DOHH2 (cell line): ENCODE results near the gene COMMD9.

ENCODE experiments used
- H3F3A ChIP-seq: fragments of 200-600 bp; sonication (generic), shearing (Covaris generic); 2 replicates; pipeline ENCODE4 v1.6.0; 2016; ENCODE audit warnings: antibody characterized with exemption, mild to moderate bottlenecking; ENCODE audit not compliant: control insufficient read depth, insufficient read depth
- H3K27ac ChIP-seq: fragments of 200-600 bp; sonication (generic); 2 replicates; pipeline ENCODE4 v1.5.1; 2014; ENCODE audit warnings: low read depth, mild to moderate bottlenecking, low read length, moderate library complexity
- H3K27me3 ChIP-seq: fragments of 200-600 bp; sonication (generic); 2 replicates; pipeline ENCODE4 v1.6.1; 2014; ENCODE audit warnings: mild to moderate bottlenecking, low read length, mixed read lengths; ENCODE audit not compliant: control insufficient read depth
- H3K36me3 ChIP-seq: fragments of 200-600 bp; sonication (generic); 2 replicates; pipeline ENCODE4 v1.6.1; 2014; ENCODE audit warnings: mild to moderate bottlenecking, low read length, moderate library complexity, mixed read lengths; ENCODE audit not compliant: control insufficient read depth
- H3K4me1 ChIP-seq: fragments of 200-600 bp; sonication (generic); 2 replicates; pipeline ENCODE4 v1.6.1; 2014; ENCODE audit warnings: mild to moderate bottlenecking, low read length, mixed read lengths; ENCODE audit not compliant: control insufficient read depth
- H3K4me2 ChIP-seq: fragments of 200-600 bp; sonication (generic); 2 replicates; pipeline ENCODE4 v1.6.0; 2014; ENCODE audit warnings: mild to moderate bottlenecking, low read length, moderate library complexity
- H3K4me3 ChIP-seq: fragments of 200-600 bp; sonication (generic); 2 replicates; pipeline ENCODE4 v1.5.1; 2014; ENCODE audit warnings: mild to moderate bottlenecking, low read length, mixed read lengths
- H3K79me2 ChIP-seq: fragments of 200-600 bp; sonication (generic); 2 replicates; pipeline ENCODE4 v1.6.1; 2014; ENCODE audit warnings: mild to moderate bottlenecking, low read length, mixed read lengths; ENCODE audit not compliant: control insufficient read depth
- H3K9me2 ChIP-seq: fragments of 200-600 bp; sonication (generic); replicated peaks from 2 replicates; pipeline ENCODE4 v1.6.1; 2014; ENCODE audit warnings: mild to moderate bottlenecking, low read length, mixed read lengths; ENCODE audit not compliant: control insufficient read depth
- H3K9me3 ChIP-seq: fragments of 200-600 bp; sonication (generic); 2 replicates; pipeline ENCODE4 v1.6.1; 2014; ENCODE audit warnings: antibody characterized with exemption, low read length, mixed read lengths; ENCODE audit not compliant: control insufficient read depth, insufficient read depth
- H4K20me1 ChIP-seq: fragments of 200-600 bp; sonication (generic); 2 replicates; pipeline ENCODE4 v1.6.0; 2014; ENCODE audit warnings: low read depth, mild to moderate bottlenecking, antibody characterized with exemption, low read length, moderate library complexity; ENCODE audit not compliant: control insufficient read depth, insufficient read depth
- EZH2phosphoT487 ChIP-seq: fragments of 200-600 bp; sonication (generic); IDR thresholded peaks from 2 replicates; pipeline ENCODE4 v1.6.1; 2017; ENCODE audit warnings: borderline replicate concordance, mild to moderate bottlenecking, antibody characterized with exemption, low read length, moderate library complexity, mixed read lengths
- TF ChIP-seq, protein P1 (sequence below): fragments of 200-600 bp; sonication (generic); IDR thresholded peaks from one replicate; pipeline ENCODE4 v1.5.1; 2014; ENCODE audit warnings: antibody characterized with exemption, mild to moderate bottlenecking, low read depth, low read length; ENCODE audit not compliant: poor library complexity, severe bottlenecking

Gene COMMD9

DNA sequence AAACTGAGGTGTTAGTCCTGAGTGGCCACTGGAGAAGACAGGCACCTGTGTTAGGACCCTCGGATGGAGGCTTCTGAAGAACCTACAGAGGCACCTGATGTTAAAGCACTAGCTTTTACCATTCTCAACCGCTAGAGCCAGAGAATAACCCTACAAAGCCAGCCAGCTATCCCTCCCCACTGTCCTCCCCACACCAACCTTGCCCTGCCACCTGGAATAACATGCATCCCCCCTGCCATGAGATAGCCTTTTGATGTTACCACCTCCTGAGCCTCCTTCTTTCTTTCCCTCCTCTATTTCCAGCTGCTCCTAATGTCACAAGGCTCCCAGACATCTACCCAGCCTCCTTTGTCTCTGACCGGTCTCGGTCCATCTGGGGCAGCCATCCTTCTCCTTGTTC lies 28.1 kb downstream of the COMMD9 start:
- Histone ChIP-seq H3F3A (no peaks in the 10 kb centered on the region), H3K27ac (no peak overlapping the region), H3K79me2 (no peaks in the 10 kb centered on the region), H3K9me2 (no peaks in the 10 kb centered on the region), H3K9me3 (no peaks in the 10 kb centered on the region), H3K36me3 (no peaks in the 10 kb centered on the region), H3K27me3 (no peaks in the 10 kb centered on the region), H3K4me2 (no peak overlapping the region), H4K20me1 (no peaks in the 10 kb centered on the region), H3K4me3 (no peak overlapping the region), H3K4me1 (no peaks in the 10 kb centered on the region)
- TF ChIP-seq EZH2phosphoT487 = no peak
- TF ChIP-seq, protein P1, sequence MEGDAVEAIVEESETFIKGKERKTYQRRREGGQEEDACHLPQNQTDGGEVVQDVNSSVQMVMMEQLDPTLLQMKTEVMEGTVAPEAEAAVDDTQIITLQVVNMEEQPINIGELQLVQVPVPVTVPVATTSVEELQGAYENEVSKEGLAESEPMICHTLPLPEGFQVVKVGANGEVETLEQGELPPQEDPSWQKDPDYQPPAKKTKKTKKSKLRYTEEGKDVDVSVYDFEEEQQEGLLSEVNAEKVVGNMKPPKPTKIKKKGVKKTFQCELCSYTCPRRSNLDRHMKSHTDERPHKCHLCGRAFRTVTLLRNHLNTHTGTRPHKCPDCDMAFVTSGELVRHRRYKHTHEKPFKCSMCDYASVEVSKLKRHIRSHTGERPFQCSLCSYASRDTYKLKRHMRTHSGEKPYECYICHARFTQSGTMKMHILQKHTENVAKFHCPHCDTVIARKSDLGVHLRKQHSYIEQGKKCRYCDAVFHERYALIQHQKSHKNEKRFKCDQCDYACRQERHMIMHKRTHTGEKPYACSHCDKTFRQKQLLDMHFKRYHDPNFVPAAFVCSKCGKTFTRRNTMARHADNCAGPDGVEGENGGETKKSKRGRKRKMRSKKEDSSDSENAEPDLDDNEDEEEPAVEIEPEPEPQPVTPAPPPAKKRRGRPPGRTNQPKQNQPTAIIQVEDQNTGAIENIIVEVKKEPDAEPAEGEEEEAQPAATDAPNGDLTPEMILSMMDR = no peak

DNA sequence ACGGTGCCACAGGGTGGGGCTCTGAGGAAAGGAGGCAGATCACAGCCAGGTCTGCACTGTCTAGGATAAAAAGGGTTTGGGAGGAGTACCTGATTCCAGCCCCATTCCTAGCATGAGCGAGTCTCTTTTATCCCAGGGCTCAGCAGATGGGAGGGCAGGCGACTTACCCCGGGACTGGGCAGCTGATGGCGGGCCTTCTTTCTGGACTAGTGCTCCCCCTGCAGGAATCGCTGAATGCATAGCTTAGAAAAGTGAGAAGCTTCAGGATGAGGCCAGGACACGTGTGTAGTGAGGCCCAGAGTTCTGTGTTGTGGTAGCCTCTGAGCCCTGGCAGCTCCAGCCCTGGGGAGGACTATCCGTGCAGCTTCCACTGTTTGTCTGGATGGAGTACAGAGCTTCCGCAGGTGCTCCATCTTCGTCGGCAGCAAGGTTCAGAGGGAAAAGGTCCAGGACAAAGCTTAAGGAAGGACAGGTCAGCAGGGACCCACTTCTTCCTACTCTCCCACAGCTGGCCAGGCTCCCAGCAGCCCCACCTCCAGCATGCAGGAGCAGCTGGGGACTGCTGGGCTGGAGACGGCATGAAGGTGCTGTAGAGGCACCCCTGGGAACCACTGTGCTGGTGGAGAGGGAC lies 30.4 kb downstream of the COMMD9 start:
- no peaks in the 10 kb centered on the region for H3K36me3 ChIP-seq
- H3K9me2 ChIP-seq = no peaks in the 10 kb centered on the region

DNA sequence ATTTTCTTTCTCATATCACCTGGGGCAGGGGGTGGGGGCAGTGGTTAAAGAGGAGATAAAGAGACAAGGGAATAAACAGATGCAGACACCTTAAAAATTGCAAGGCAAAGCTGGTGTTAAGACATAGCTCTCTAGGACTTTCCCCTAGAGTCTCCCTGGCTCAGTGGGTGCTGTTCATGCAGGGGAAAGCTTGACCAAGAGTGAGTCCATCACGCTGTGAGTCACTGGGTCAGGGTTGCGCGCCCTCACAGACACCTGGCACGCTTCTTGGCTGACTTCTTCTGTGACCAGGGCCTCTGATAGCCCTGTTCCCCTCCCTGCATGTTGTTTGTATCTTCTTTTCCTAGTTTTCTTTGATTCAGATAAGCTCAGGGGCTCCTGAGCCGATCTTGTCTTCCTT lies 31.9 kb downstream of the COMMD9 start:
- H3K4me3 ChIP-seq = no peak overlapping the region
- H3K79me2 ChIP-seq = no peaks in the 10 kb centered on the region
- H3K4me1 ChIP-seq = no peaks in the 10 kb centered on the region
- no peak overlapping the region for H3K4me2 ChIP-seq
- no peaks in the 10 kb centered on the region for H3K36me3 ChIP-seq
- no peaks in the 10 kb centered on the region for H3K9me2 ChIP-seq
- no peaks in the 10 kb centered on the region for H3K9me3 ChIP-seq
- no peaks in the 10 kb centered on the region for H3F3A ChIP-seq
- no peaks in the 10 kb centered on the region for H3K27me3 ChIP-seq
- H4K20me1 ChIP-seq = no peaks in the 10 kb centered on the region
- no peak overlapping the region for H3K27ac ChIP-seq
- TF ChIP-seq, protein P1 = no peak
- TF ChIP-seq EZH2phosphoT487 = no peak

More for the DNA sequence above, 30.4 kb downstream of the COMMD9 start:
- Histone ChIP-seq H3K4me1 (no peaks in the 10 kb centered on the region), H3F3A (no peaks in the 10 kb centered on the region), H3K4me3 (no peak overlapping the region), H3K4me2 (no peak overlapping the region), H3K27me3 (no peaks in the 10 kb centered on the region), H3K27ac (no peak overlapping the region), H3K9me3 (no peaks in the 10 kb centered on the region), H3K79me2 (no peaks in the 10 kb centered on the region), H4K20me1 (no peaks in the 10 kb centered on the region)
- TF ChIP-seq, protein P1 = peak; percentile 47
- no peak for TF ChIP-seq EZH2phosphoT487
